IPS-18c (cell line): Measurements from ENCODE around the gene CMAS.
"Not testable (repeated sequence)": the region's sequence is repeated elsewhere in the genome, so short reads cannot be mapped to it uniquely, and the experiment has no call there.

ENCODE experiments used
- H3K4me3 ChIP-seq: 2 replicates; pipeline ENCODE4 v1.7.0; 2013; ENCODE audit warnings: low read depth, mild to moderate bottlenecking, low read length, moderate library complexity; ENCODE audit not compliant: insufficient read depth
- H3K9me3 ChIP-seq: one replicate; pipeline ENCODE4 v1.6.1; 2013; ENCODE audit warnings: mild to moderate bottlenecking, low read length, moderate library complexity; ENCODE audit not compliant: control insufficient read depth, insufficient read depth

Gene CMAS

DNA sequence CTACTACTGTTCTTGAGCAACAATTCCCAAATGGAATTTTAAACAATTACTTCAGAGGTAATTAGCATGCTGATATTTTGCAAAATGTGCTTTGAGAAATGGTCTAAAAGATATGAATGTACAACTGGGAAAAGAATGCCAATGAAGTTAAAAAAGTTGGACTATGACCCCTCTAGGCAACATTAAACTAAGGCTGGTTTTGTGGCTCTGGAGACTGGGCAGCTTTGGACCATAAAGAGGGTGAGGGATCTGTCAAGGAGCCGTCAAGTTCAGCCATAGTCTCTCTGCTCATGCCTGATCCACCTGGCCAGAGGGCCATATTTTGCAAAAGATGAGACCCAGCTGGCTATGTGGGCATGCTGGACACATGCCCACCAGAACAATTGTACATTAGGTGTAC, 38.8 kb downstream of the CMAS start:
- H3K9me3 ChIP-seq = no peaks in the 10 kb centered on the region
- H3K4me3 ChIP-seq = no peak overlapping the region

DNA sequence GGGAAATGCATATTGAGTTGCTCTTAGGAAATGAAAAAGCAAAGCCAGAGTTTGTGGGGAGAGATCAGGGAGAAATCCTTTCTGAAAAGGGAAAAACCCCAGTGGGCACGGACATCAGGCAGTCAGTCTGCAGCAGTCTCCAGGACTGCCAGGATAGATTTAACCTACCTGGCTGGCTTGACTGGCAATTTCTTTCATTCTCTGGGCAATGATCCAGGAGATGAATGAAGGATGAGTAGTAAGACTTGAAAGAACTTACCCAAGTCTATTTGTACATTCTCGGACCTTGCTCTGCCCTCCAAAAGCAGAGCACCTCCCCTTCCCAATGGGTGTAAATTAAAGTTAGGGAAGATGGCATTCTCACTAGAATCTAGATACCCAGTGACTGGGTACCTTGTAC, 42.9 kb downstream of the CMAS start:
- Histone ChIP-seq H3K4me3 (no peak overlapping the region), H3K9me3 (no peaks in the 10 kb centered on the region)

DNA sequence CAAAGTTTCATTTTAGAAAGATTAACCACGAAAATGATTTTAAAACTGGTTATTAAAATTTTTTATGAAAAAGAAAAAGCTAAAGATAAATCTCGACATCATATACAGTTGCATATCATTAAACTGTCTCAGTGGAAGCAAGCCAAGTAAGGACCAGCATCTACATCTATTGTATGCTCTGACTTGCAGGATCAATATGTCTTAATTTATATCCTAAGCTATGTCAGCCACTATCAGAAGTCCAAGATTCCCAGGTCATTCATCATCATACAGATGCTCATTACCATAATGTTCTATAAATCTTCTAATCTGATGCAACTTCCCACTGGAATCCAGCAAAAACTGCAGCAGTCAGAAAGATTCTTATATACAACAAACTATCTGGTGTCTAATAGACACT, 43.5 kb downstream of the CMAS start:
- H3K4me3 ChIP-seq = no peak overlapping the region
- H3K9me3 ChIP-seq = no peaks in the 10 kb centered on the region

DNA sequence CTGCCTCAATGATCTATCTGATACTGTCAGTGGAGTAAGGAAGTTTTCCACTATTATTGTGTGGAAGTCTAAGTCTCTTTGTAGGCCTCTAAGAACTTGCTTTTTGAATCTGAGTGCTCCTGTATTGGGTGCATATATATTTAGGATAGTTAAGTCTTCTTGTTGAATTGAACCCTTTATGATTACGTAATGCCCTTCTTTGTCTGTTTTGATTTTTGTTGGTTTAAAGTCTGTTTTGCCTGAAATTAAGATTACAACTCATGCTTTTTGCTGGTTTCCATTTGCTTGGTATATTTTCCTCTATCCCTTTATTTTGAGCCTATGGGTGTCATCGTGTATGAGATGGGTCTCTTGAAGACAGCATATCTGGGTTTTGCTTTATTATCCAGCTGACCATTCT, 53.0 kb downstream of the CMAS start:
- H3K4me3 ChIP-seq, H3K9me3 ChIP-seq: not testable (repeated sequence)

DNA sequence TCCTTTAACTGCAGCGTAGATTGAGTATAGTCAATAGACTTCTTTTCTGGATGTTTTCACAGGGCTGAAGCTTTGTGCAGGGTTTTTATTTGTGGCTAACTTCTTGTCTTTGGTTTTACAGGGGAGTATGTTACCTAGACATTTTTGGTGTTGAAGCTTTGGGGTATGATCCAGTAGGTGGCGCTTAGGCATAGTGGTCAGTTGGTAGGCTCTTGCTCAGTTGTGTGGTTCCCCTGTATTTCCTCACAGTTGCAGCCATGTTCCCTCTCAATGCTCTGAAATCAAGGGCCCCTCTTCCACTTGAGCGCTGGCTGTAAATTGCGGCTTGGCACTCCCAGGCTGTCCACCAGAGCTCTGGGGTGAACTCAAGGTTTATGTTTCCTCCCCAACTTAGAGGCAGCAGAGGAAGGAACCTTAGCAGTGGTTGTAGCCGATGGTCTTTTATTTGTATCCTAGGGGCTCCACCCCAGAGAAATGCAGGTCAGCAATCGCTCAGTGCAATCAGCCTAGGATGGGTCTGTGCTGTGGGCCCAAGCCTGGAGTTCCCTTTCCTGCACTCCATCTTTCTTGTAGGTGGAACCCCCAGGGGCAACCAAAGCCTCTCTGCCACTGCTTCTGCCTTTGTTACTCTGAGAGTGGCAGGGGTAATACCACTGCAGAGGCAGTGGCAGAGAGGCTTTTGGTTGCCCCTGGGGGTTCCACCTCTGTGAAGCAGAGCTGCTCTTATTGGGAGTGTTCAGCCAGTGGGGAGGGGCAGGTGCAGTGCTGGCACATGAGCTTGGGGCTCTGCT, 55.1 kb downstream of the CMAS start:
- H3K4me3 ChIP-seq = no peak overlapping the region
- H3K9me3 ChIP-seq = no peaks in the 10 kb centered on the region

DNA sequence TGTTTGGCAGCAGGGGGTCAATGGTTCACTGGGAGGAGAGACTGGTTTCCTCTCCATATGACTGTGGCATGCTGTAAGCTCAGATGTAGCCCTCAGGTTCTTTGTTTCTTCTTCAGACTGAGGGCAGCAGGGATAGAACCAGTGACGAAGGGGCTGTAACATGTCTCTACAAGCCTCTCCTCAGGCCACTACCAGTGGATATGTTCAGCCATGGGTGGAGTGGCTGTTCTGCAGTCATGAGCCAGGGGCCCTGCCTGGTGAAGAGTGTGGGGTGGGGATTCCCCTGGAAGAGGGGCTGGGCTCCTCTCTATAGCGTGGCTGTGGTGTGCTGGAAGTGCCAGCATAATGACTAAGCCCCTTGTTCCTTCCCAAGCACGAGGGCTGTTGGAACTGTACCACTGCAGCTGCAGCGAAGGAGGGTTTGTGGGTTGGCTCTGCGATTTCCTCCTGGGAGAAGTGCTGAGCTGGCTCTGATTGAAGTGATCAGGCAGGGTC, 55.8 kb downstream of the CMAS start:
- H3K4me3 ChIP-seq = no peak overlapping the region
- no peaks in the 10 kb centered on the region for H3K9me3 ChIP-seq

- H3K4me3 ChIP-seq = no peak overlapping the region
- no peaks in the 10 kb centered on the region for H3K9me3 ChIP-seq
Observed at GRCh38 chr12:22103418-22103817, 57.4 kb downstream of the CMAS start.

GRCh38 chr12:22105542-22105941, 59.5 kb downstream of the CMAS start:
- H3K4me3 ChIP-seq = no peak overlapping the region
- no peaks in the 10 kb centered on the region for H3K9me3 ChIP-seq

GRCh38 chr12:22110176-22110575, 64.2 kb downstream of the CMAS start:
- Histone ChIP-seq H3K4me3 (no peak overlapping the region), H3K9me3 (no peaks in the 10 kb centered on the region)
